Fibroblast of mammary gland (primary cell): ENCODE measurements around the gene LRP1B.

ENCODE experiments used
- DNase-seq: peaks from one replicate; pipeline ENCODE4 v3.0.0-alpha.2; 2010; ENCODE audit warnings: low read depth
- H3K4me3 ChIP-seq: 2 replicates; pipeline ENCODE4 v1.5.1; 2011; ENCODE audit warnings: low read depth, mild to moderate bottlenecking, low read length, moderate library complexity; ENCODE audit not compliant: control insufficient read depth
- TF ChIP-seq, protein P1 (sequence below): conservative IDR thresholded peaks from 2 replicates; pipeline ENCODE4 v1.5.1; 2011; ENCODE audit warnings: low read depth, low read length, inconsistent platforms; ENCODE audit not compliant: control insufficient read depth, insufficient read depth

LRP1B gene

DNA sequence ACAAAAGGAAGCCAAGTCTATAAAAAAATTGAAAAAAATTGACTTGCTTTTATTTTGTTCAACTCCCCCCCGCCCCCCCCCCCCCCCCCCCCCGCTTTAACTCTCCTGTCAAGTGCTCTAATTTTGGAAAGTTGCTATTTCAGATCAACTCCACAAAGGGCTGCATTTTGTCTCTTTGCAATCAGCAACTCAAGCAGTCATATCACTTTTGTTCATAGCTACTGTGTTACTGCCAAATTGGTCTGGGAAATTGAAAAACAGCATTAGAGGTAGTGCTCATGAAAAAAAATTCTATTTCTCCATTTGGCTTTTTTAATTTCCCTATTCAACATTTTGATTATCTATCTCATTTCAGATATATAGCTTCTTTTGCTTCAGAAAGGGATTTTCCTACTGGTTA, 531.8 kb downstream of the LRP1B start:
- TF ChIP-seq, protein P1, sequence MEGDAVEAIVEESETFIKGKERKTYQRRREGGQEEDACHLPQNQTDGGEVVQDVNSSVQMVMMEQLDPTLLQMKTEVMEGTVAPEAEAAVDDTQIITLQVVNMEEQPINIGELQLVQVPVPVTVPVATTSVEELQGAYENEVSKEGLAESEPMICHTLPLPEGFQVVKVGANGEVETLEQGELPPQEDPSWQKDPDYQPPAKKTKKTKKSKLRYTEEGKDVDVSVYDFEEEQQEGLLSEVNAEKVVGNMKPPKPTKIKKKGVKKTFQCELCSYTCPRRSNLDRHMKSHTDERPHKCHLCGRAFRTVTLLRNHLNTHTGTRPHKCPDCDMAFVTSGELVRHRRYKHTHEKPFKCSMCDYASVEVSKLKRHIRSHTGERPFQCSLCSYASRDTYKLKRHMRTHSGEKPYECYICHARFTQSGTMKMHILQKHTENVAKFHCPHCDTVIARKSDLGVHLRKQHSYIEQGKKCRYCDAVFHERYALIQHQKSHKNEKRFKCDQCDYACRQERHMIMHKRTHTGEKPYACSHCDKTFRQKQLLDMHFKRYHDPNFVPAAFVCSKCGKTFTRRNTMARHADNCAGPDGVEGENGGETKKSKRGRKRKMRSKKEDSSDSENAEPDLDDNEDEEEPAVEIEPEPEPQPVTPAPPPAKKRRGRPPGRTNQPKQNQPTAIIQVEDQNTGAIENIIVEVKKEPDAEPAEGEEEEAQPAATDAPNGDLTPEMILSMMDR: no peak
- no peak for DNase-seq

DNA sequence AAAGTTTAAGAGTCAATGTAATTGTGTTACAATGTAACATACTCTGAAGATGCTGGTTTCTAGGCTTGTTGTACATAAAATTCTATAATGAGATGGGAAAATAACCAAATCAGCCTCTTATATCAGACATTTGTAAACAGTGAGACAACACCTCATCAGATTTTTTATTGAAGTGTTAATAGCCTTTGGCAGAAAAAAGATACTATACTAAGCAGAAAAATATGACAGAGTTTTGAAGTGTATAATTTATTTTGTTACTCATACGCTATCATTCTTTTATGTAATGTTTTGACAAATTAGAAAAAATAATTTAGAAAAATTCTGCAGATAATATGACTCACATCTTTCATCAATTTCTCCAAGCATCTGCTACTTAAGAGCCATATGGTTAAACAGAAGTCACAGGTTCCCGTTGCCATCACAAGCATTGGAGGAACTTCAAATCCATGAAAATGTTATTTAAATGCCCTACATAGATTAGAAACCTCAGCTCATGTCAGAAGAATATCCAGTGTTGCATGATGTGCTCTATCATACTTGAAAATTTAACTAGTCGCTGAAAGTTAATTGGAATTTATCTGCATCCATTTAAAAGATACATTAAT, 535.4 kb downstream of the LRP1B start:
- TF ChIP-seq, protein P1: no peak
- H3K4me3 ChIP-seq: no peak overlapping the region
- no peak for DNase-seq

More for the DNA sequence above, 531.8 kb downstream of the LRP1B start:
- H3K4me3 ChIP-seq: no peak overlapping the region

DNA sequence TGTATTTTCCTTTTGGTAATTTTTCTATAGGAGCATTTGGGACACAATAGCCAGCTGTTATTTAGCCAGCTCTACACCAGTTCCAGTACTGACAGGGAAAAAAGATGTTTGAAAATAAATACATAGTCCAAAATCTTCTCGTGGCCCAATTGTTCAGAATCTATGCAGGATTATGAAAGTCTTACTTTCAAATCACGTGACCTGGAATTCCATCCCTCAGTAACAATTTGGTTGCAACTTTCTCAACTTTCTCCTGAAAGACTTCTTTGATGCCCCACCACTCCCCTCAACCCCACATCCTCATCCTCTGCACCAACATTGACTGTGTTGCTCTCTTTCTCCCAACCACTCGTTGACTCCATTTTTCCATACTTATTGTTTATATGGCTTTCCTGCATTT, 539.0 kb downstream of the LRP1B start:
- DNase-seq: no peak
- TF ChIP-seq, protein P1: no peak
- H3K4me3 ChIP-seq: no peak overlapping the region

DNA sequence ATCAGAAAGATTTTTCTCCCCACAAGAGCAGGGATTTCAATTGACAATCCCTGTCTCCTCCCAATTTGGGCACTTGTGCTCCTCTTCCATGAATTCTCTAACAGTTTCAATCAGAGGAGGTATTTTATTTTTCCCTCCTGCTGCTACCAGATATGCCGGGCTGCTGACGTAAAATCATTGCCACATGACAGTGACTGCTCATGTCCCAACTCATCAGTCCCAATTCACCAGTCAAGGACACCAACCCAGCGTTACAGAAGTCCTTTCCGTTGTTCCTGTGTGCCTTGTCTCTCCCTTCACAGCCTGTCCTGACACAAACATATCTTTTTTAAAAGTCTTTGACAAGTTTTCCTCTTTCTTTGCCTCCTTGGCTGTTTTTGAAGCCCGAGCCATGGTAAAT, 540.2 kb downstream of the LRP1B start:
- no peak for DNase-seq
- TF ChIP-seq, protein P1: no peak
- no peak overlapping the region for H3K4me3 ChIP-seq

DNA sequence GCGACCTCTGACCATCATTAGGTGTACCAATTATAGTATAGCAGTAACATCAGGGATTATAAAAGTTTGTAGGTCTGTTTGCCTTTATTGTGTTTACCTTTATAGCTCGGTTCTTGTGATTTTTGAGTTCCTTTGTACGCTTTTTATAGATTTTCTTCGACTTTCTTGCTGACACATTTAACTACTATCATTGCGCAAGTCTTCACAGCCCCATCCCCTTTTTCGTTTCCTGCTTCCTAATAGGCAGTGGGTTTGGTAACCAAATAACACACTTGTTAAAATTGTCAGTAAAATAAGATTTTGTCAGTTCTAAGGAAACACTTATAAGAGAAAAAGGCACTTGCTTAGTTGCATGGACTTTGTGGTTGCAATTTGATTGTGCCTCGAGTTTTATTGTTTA, 541.5 kb downstream of the LRP1B start:
- H3K4me3 ChIP-seq: no peak overlapping the region
- no peak for DNase-seq
- TF ChIP-seq, protein P1: no peak

DNA sequence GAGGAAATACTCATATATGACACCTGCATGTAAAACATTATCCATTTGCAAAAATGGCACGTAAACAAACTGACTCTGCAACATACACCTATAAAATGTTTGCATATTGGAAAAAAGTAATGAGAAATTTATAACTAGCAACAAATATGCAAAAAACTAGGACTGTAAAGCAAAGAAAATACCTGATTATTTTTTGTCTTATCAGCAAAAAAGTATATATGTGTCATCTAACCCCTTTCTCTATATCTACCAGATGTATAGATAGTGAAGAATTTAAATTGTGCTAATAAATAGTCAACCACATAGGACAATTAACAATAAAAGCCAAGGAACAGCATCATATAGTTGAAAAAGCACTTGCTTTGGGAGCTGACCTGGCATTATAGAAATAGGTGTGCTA, 543.8 kb downstream of the LRP1B start:
- no peak overlapping the region for H3K4me3 ChIP-seq
- TF ChIP-seq, protein P1: no peak
- DNase-seq: no peak

DNA sequence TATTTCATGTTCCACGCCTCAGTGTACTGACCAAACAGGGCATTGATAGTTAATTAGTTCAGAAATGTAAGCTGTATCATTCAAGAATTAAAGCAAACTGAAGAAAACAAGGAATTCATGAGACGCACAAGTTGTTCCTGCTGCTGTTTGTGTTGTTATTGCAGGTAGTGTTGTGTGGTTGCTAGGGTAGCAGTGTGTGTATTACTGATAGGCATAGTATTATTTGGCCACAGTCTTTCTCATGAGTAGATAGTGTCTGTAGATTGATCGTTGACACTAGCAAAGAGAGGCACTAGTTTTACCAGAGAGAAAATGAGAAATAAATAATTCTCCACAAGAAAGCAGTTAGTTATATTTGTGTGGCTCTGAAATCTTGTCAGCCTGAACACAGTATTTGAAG, 548.6 kb downstream of the LRP1B start:
- no peak overlapping the region for H3K4me3 ChIP-seq
- TF ChIP-seq, protein P1: no peak
- no peak for DNase-seq
